Urinary bladder (tissue), 4 donors: ENCODE data around the gene RPL28. TPM values are rescaled to one million over a fixed set of nuclear protein-coding genes. Genes with fewer than 3 reads are reported as not detected.

ENCODE experiments used
- DNase-seq: peaks from one replicate; pipeline ENCODE4 v3.0.0-alpha.2; 2015; ENCODE audit errors: extremely low spot score
- H3K27ac ChIP-seq: one replicate; pipeline ENCODE4 v1.5.1; 2013; ENCODE audit warnings: low read depth, mild to moderate bottlenecking, moderate library complexity
- H3K36me3 ChIP-seq: one replicate; pipeline ENCODE4 v1.6.1; 2013; ENCODE audit warnings: mild to moderate bottlenecking, moderate library complexity; ENCODE audit not compliant: insufficient read depth
- H3K4me1 ChIP-seq: one replicate; pipeline ENCODE4 v1.6.1; 2013; ENCODE audit warnings: mild to moderate bottlenecking, moderate library complexity; ENCODE audit not compliant: insufficient read depth
- H3K4me3 ChIP-seq: one replicate; pipeline ENCODE4 v1.5.1; 2013; ENCODE audit warnings: low read depth, low read length
- WGBS: extraction: QIAGEN DNeasy Blood & Tissue Kit; methylation state at CpG from one replicate; pipeline ENCODE4 v1.1.7; 2013; 5-methylcytosine and 5-hydroxymethylcytosine counted together
- polyA plus RNA-seq: library from polyadenylated mRNA; stranded (reverse); fragments of 200-250 nt; gene quantifications from one replicate; pipeline ENCODE4 v1.2.3, GENCODE V29; 2013
- total RNA-seq: library from RNA; depleted of rRNA; stranded (reverse); fragments of >200 nt; gene quantifications from one replicate; pipeline ENCODE4 v1.2.3, GENCODE V29; 2014
- donor health status: healthy with polysubstance abuse.
- donor health status: healthy.

Gene RPL28
- total and polyA plus RNA-seq, 2 donors, result 141 to 1,449 TPM

- WGBS, result 92% methylated on average over 16 of the region's 16 CpGs
- no peak overlapping the region for H3K27ac ChIP-seq
- H3K36me3 ChIP-seq, result no peaks in the 10 kb centered on the region
- no peak overlapping the region for H3K4me3 ChIP-seq
- no peak for DNase-seq
- H3K4me1 ChIP-seq, result no peaks in the 10 kb centered on the region
These were observed 24.8 kb upstream of the RPL28 start for GRCh38 chr19:55360902-55361301.

- 72% methylated on average over 38 of the region's 38 CpGs for WGBS
- DNase-seq, result no peak
- Histone ChIP-seq H3K27ac (no peak overlapping the region), H3K4me3 (no peak overlapping the region), H3K36me3 (no peaks in the 10 kb centered on the region), H3K4me1 (no peaks in the 10 kb centered on the region)
These were observed 23.4 kb upstream of the RPL28 start for GRCh38 chr19:55362174-55362989.

DNA sequence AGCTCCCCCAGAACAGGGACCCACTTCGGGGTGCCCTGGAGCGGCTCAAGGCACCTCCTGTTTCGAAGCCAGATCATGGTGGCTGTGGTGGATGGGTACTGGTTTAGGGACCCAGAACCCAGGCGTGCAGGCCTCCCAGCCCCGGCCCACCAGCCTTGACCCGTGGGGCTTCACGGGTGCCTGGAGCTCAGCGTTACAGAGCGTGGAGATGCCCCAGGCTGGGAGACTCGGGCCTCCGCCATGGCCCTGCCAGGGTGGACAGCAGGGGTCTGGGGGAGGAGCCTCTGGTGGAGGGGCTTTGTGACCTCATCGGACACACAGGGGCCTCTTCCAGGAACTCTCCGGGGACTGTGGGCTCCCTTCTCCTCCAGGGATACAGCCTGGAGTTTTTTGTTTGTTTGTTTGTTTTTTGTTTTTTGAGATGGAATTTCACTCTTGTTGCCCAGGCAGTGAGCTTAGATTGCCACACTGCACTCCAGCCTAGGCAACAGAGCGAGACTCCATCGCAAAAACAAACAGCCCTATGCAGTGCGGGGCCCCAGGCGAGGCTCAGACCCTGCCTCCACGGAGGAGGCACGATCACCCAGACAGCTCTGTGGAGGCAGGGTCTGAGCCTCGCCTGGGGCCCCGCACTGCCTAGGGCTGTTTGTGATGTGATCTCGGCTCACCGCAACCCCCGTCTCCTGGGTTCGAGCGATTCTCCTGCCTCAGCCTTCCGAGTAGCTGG, 22.6 kb upstream of the RPL28 start, which contains the start of gene GARIN5B:
Gene GARIN5B (minus strand): TSS at position 271 of the 727 bp plus-strand sequence. CDS start 194 bp downstream, at position 77.
- DNase-seq, result no peak
- H3K27ac ChIP-seq, result no peak within 1 kb of the TSS
- no peaks in the 10 kb centered on the region for H3K4me1 ChIP-seq
- no peaks in the 10 kb centered on the region for H3K36me3 ChIP-seq
- WGBS, result 74% methylated on average over 27 of the region's 27 CpGs
- no peak within 1 kb of the TSS for H3K4me3 ChIP-seq

GRCh38 chr19:55365245-55365644, 20.5 kb upstream of the RPL28 start:
- 87% methylated on average over 8 of the region's 8 CpGs for WGBS
- no peak for DNase-seq
- Histone ChIP-seq H3K4me1 (peaks cover 1% of the 10 kb centered on the region), H3K27ac (no peak overlapping the region), H3K36me3 (no peaks in the 10 kb centered on the region), H3K4me3 (no peak overlapping the region)

- no peak for DNase-seq
These were observed 19.8 kb upstream of the RPL28 start for GRCh38 chr19:55365964-55366363.

DNA sequence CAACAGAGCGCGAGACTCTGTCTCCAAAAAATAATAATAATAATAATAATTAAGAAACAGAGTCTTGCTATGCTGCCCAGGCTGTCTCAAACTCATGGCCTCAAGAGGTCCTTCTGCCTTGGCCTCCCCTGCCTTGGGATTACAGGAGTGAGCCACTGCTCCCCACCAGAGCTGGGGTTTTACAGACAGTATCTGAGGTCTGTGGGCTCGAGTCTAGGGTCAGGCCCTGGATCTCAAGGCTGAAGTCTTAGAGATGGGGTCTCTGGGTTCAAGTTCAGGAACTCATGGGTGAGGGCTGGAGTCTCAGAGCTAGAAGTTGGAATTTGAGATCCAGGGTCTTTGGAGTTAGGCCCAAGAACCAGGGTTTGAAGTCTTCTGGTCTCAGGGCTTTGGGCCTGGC, 18.9 kb upstream of the RPL28 start:
- Histone ChIP-seq H3K36me3 (no peaks in the 10 kb centered on the region), H3K27ac (no peak overlapping the region), H3K4me1 (peaks cover 1% of the 10 kb centered on the region), H3K4me3 (no peak overlapping the region)
- 77% methylated on average over 3 of the region's 3 CpGs for WGBS
- no peak for DNase-seq

More at GRCh38 chr19:55365964-55366363, 19.8 kb upstream of the RPL28 start:
- Histone ChIP-seq H3K4me1 (peaks cover 1% of the 10 kb centered on the region), H3K36me3 (no peaks in the 10 kb centered on the region), H3K27ac (no peak overlapping the region), H3K4me3 (no peak overlapping the region)
- WGBS, result 75% methylated on average over 19 of the region's 19 CpGs

GRCh38 chr19:55368106-55368505, 17.6 kb upstream of the RPL28 start:
- Histone ChIP-seq H3K4me3 (no peak overlapping the region), H3K4me1 (peaks cover 1% of the 10 kb centered on the region), H3K27ac (no peak overlapping the region), H3K36me3 (no peaks in the 10 kb centered on the region)
- no peak for DNase-seq
- WGBS, result 88% methylated on average over 16 of the region's 16 CpGs

DNA sequence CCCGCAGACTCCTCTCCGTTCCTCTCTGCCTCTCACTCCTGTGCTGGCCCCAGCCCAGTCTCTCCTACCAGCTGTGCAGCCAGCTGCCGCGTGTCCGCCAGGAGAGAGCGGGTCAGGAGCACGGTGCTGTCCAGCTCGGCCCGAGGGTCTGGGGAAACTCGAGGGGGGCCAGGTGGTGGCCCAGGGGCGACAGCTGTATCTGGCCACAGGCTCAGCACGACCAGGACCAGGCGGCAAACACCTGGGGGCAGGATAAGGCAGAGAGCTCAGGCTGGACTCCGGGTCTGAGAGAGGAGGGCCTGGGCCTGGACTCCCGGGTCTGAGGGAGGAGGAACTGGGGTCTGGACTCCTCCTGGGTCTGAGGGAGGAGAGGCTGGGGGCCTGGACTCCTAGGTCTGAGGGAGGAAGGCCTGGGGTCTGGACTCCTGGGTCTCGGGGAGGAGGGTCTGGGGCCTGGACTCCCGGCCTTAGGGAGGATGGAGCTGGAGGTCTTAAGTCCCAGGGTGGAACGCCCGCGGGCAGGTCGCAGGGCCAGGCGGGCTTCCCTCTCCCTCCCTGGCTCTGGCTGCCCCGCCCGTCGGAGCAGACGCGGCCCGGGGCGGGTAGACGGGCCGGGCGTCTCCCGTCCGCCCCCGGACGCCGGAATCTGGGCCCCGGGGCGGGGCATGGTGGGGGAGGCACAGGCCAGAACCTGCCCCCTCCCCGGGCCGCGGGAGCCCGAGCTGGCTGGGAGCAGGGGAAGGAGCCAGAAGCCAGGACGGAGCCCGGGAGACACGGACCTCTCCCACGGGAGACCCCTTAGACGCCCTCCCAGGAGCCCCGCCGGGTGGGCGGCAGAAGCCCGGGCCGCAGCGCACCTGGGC, 16.8 kb upstream of the RPL28 start:
- no peak for DNase-seq
- H3K4me3 ChIP-seq, result peak overlapping the region; percentile 32
- 9% methylated on average over 54 of the region's 54 CpGs for WGBS

GRCh38 chr19:55369653-55370304, 16.0 kb upstream of the RPL28 start:
- no peak for DNase-seq

More for the DNA sequence above, 16.8 kb upstream of the RPL28 start:
- Histone ChIP-seq H3K36me3 (no peaks in the 10 kb centered on the region), H3K27ac (no peak overlapping the region), H3K4me1 (peaks cover 1% of the 10 kb centered on the region)

GRCh38 chr19:55370305-55370988, 15.3 kb upstream of the RPL28 start, which contains the start of gene IL11:
IL11 (minus strand) TSS chr19:55370463; CDS start chr19:55370310, 153 bp downstream.
- peaks cover 1% of the 10 kb centered on the region for H3K4me1 ChIP-seq
- no peak for DNase-seq
- 10% methylated on average over 32 of the region's 32 CpGs for WGBS
- H3K4me3 ChIP-seq, result peak within 1 kb of the TSS; percentile 32
- no peak within 1 kb of the TSS for H3K27ac ChIP-seq
- no peaks in the 10 kb centered on the region for H3K36me3 ChIP-seq

More at GRCh38 chr19:55369653-55370304, 16.0 kb upstream of the RPL28 start:
- no peak overlapping the region for H3K27ac ChIP-seq
- H3K4me3 ChIP-seq, result peak overlapping the region; percentile 32
- no peaks in the 10 kb centered on the region for H3K36me3 ChIP-seq
- peaks cover 1% of the 10 kb centered on the region for H3K4me1 ChIP-seq
- WGBS, result 1% methylated on average over 58 of the region's 59 CpGs

DNA sequence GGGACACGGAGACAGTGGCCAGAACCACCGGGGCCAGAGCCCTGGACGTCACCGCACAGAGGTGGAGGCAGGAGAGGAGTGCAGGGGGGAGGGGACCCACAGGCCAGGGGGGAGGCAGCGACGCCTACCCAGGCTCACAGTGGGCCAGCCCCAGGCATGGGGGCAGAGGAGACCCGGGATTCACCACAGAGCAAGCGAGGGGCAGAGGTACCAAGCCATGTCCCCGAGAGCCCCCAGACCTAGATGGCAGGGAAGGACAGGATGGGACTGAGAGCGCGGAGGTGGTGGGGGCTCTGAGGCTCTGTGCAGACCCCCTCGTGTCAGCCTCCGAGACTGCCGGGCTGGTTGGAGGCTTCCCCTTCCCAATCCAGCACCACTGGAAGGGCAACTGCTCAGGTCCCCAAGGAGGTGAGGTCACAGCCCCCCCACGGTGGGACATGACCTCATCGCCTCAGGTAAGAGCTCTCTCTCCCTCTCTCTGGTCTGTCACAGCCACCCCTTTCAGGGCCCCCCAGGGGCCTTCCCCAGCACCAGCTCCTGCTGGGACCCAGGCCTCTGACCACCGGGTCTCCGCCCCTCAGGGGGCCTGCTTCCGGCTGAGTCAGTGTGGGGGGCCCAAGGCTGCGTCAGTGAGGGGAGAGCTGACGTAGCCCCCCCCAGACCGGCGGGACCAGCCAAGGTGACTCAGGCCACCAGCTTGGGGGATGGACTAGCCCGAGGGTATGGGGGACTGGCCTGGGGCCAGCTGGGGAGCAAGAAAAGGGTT, 13.2 kb upstream of the RPL28 start:
- no peak overlapping the region for H3K27ac ChIP-seq
- H3K4me1 ChIP-seq, result peaks cover 1% of the 10 kb centered on the region
- no peaks in the 10 kb centered on the region for H3K36me3 ChIP-seq
- WGBS, result 48% methylated on average over 24 of the region's 24 CpGs
- DNase-seq, result no peak
- no peak overlapping the region for H3K4me3 ChIP-seq
